ENCODE data around the gene PKN1.

GRCh38 chr19:14514215-14514863 lies 81.2 kb downstream of the PKN1 start:
- TF ChIP-seq NR1H2 (CRISPR knock-in tag; IDR thresholded peaks at IDR 0.05; ENCODE audit: borderline replicate concordance, low read depth) (no peak), SMAD3 (CRISPR knock-in tag; IDR thresholded peaks at IDR 0.05) (no peak), ESRRA (CRISPR knock-in tag; IDR thresholded peaks at IDR 0.05; ENCODE audit: low read depth) (no peak)

Measured in HepG2 (cell line).